ENCODE measurements around the gene CCNB1. TPM values are rescaled to one million over a fixed set of nuclear protein-coding genes. Genes with fewer than 3 reads are reported as not detected.
"Not testable (repeated sequence)": the region's sequence is repeated elsewhere in the genome, so short reads cannot be mapped to it uniquely, and the experiment has no call there.

The CCNB1 gene
- polyA plus RNA-seq, 1 donor (not counting 4 experiments of a cell fraction or from before 2014, with no cell fraction given): 126 TPM

- FAIRE-seq (no peak), DNase-seq (ENCODE audit: low read depth, low spot score) (no peak)
- Histone ChIP-seq H3K9me3 (ENCODE audit: control insufficient read depth, low read depth, low read length) (no peaks in the 10 kb centered on the region), H3K4me3 (ENCODE audit: control insufficient read depth in 2 of 3, extremely low read depth in 1 of 3, insufficient read depth in 2 of 3, low read depth in 1 of 3, low read length in 3 of 3) (no peak overlapping the region), H4K20me1 (ENCODE audit: control insufficient read depth, extremely low read depth, insufficient read depth, low read length) (no peaks in the 10 kb centered on the region), H3K9ac (ENCODE audit: control insufficient read depth, extremely low read depth, insufficient read depth, low read length) (no peak overlapping the region), H3K27me3 (ENCODE audit: control insufficient read depth, extremely low read depth, insufficient read depth, low read length) (no peaks in the 10 kb centered on the region), H3K4me2 (ENCODE audit: control insufficient read depth, extremely low read depth, insufficient read depth, low read depth, low read length) (no peak overlapping the region), H3K27ac (ENCODE audit: control insufficient read depth, insufficient read depth, low read length) (no peak overlapping the region), H3K79me2 (ENCODE audit: control insufficient read depth, insufficient read depth, low read length) (peaks cover 42% of the 10 kb centered on the region), H2AFZ (ENCODE audit: control insufficient read depth, low read length) (no peak overlapping the region), H3K9me1 (ENCODE audit: control insufficient read depth, extremely low read depth, insufficient read depth, low read length) (no peaks in the 10 kb centered on the region), H3K4me1 (ENCODE audit: control insufficient read depth, extremely low read depth, insufficient read depth, low read length) (peaks cover 22% of the 10 kb centered on the region), H3K36me3 (ENCODE audit: control insufficient read depth in 2 of 2, extremely low read depth in 1 of 2, insufficient read depth in 2 of 2, low read length in 2 of 2) (peaks cover 20 to 41% of the 10 kb centered on the region in 2 experiments)
- dilution Hi-C loops (cut with MboI; ENCODE audit: extremely low pct_ligation_motif_present, low sequenced_read_pairs): no loop called here
- no peak for TF ChIP-seq EZH2 (IDR thresholded peaks at IDR 0.05; ENCODE audit: low read length)
- no peak for TF ChIP-seq CTCF (optimal IDR thresholded peaks at IDR 0.05 in 1 of 3, IDR thresholded peaks at IDR 0.05 in 1 of 3, conservative IDR thresholded peaks at IDR 0.05 in 1 of 3; ENCODE audit: extremely low read depth in 1 of 3, insufficient read depth in 2 of 3, low read length in 3 of 3)
Observed at GRCh38 chr5:69170969-69171368, 4.0 kb downstream of the CCNB1 start.

GRCh38 chr5:69181659-69182293 lies 14.8 kb downstream of the CCNB1 start:
- FAIRE-seq; dilution Hi-C loops (cut with MboI; ENCODE audit: extremely low pct_ligation_motif_present, low sequenced_read_pairs): not testable (repeated sequence)

GRCh38 chr5:69184621-69185020 lies 17.7 kb downstream of the CCNB1 start:
- Histone ChIP-seq H3K27ac (ENCODE audit: control insufficient read depth, insufficient read depth, low read length) (no peak overlapping the region), H3K4me3 (ENCODE audit: control insufficient read depth in 2 of 3, extremely low read depth in 1 of 3, insufficient read depth in 2 of 3, low read depth in 1 of 3, low read length in 3 of 3) (no peak overlapping the region), H4K20me1 (ENCODE audit: control insufficient read depth, extremely low read depth, insufficient read depth, low read length) (no peaks in the 10 kb centered on the region), H3K79me2 (ENCODE audit: control insufficient read depth, insufficient read depth, low read length) (no peaks in the 10 kb centered on the region), H3K27me3 (ENCODE audit: control insufficient read depth, extremely low read depth, insufficient read depth, low read length) (no peaks in the 10 kb centered on the region), H3K9ac (ENCODE audit: control insufficient read depth, extremely low read depth, insufficient read depth, low read length) (no peak overlapping the region), H3K4me2 (ENCODE audit: control insufficient read depth, extremely low read depth, insufficient read depth, low read depth, low read length) (no peak overlapping the region), H2AFZ (ENCODE audit: control insufficient read depth, low read length) (no peak overlapping the region), H3K4me1 (ENCODE audit: control insufficient read depth, extremely low read depth, insufficient read depth, low read length) (no peaks in the 10 kb centered on the region), H3K9me1 (ENCODE audit: control insufficient read depth, extremely low read depth, insufficient read depth, low read length) (no peaks in the 10 kb centered on the region), H3K36me3 (ENCODE audit: control insufficient read depth in 2 of 2, extremely low read depth in 1 of 2, insufficient read depth in 2 of 2, low read length in 2 of 2) (no peaks in the 10 kb centered on the region), H3K9me3 (ENCODE audit: control insufficient read depth, low read depth, low read length) (no peaks in the 10 kb centered on the region)
- DNase-seq (ENCODE audit: low read depth, low spot score): no peak
- dilution Hi-C loops (cut with MboI; ENCODE audit: extremely low pct_ligation_motif_present, low sequenced_read_pairs): no loop called here
- TF ChIP-seq EZH2 (IDR thresholded peaks at IDR 0.05; ENCODE audit: low read length) (no peak), CTCF (optimal IDR thresholded peaks at IDR 0.05 in 1 of 3, IDR thresholded peaks at IDR 0.05 in 1 of 3, conservative IDR thresholded peaks at IDR 0.05 in 1 of 3; ENCODE audit: extremely low read depth in 1 of 3, insufficient read depth in 2 of 3, low read length in 3 of 3) (no peak)
- no peak for FAIRE-seq

More at GRCh38 chr5:69181659-69182293, 14.8 kb downstream of the CCNB1 start:
- not testable (repeated sequence) for H3K9me3 ChIP-seq (ENCODE audit: control insufficient read depth, low read depth, low read length); H3K27ac ChIP-seq (ENCODE audit: control insufficient read depth, insufficient read depth, low read length); H3K4me3 ChIP-seq (ENCODE audit: control insufficient read depth in 2 of 3, extremely low read depth in 1 of 3, insufficient read depth in 2 of 3, low read depth in 1 of 3, low read length in 3 of 3); H3K4me1 ChIP-seq (ENCODE audit: control insufficient read depth, extremely low read depth, insufficient read depth, low read length); H2AFZ ChIP-seq (ENCODE audit: control insufficient read depth, low read length); DNase-seq (ENCODE audit: low read depth, low spot score); H3K36me3 ChIP-seq (ENCODE audit: control insufficient read depth in 2 of 2, extremely low read depth in 1 of 2, insufficient read depth in 2 of 2, low read length in 2 of 2); H3K79me2 ChIP-seq (ENCODE audit: control insufficient read depth, insufficient read depth, low read length); H3K9ac ChIP-seq (ENCODE audit: control insufficient read depth, extremely low read depth, insufficient read depth, low read length); H3K4me2 ChIP-seq (ENCODE audit: control insufficient read depth, extremely low read depth, insufficient read depth, low read depth, low read length); H3K9me1 ChIP-seq (ENCODE audit: control insufficient read depth, extremely low read depth, insufficient read depth, low read length); H3K27me3 ChIP-seq (ENCODE audit: control insufficient read depth, extremely low read depth, insufficient read depth, low read length); H4K20me1 ChIP-seq (ENCODE audit: control insufficient read depth, extremely low read depth, insufficient read depth, low read length)

All from keratinocyte (primary cell).